H54 (cell line): Measurements from ENCODE around the gene PRRC2A.
A peak's percentile ranks its signal among the peaks of the same experiment; 100 is the strongest.

Experiments used
- DNase-seq: peaks from one replicate; pipeline ENCODE4 v3.0.0; 2011; ENCODE audit warnings: low spot score, mixed read lengths; ENCODE audit not compliant: insufficient read length
- FAIRE-seq: peaks from 3 replicates; lab custom pipeline; 2011; peaks lifted over from hg19 to GRCh38; lab: Jason Lieb, UNC
- POLR2A ChIP-seq: IDR thresholded peaks from 2 replicates; pipeline ENCODE4 v1.6.1; 2011; ENCODE audit warnings: low read depth, mild to moderate bottlenecking, low read length

The PRRC2A gene

GRCh38 chr6:31620586-31621319, at the start of gene PRRC2A:
Gene PRRC2A (plus strand): TSS chr6:31620715. CDS start chr6:31622790, 2,075 bp downstream.
- TF ChIP-seq POLR2A, result peak; percentile 70
- DNase-seq, result peak; percentile 81
- no peak for FAIRE-seq

- FAIRE-seq (no peak), DNase-seq (no peak)
- TF ChIP-seq POLR2A, result no peak
These were observed 48.2 kb upstream of the PRRC2A start, which contains the start of gene LTA for GRCh38 chr6:31572041-31572911. Gene LTA (plus strand): TSS chr6:31572289. CDS start chr6:31572743, 454 bp downstream.

GRCh38 chr6:31573239-31574105, 47.0 kb upstream of the PRRC2A start:
- FAIRE-seq, result no peak
- no peak for TF ChIP-seq POLR2A
- no peak for DNase-seq

- no peak for TF ChIP-seq POLR2A
- FAIRE-seq, result no peak
- no peak for DNase-seq
These were observed 46.1 kb upstream of the PRRC2A start for GRCh38 chr6:31574106-31575061.

- FAIRE-seq, result no peak
- no peak for TF ChIP-seq POLR2A
- DNase-seq, result no peak
These were observed 45.1 kb upstream of the PRRC2A start, which contains the start of gene TNF for GRCh38 chr6:31575335-31575901. Gene TNF (plus strand): TSS chr6:31575565. CDS start chr6:31575742, 177 bp downstream.

- no peak for TF ChIP-seq POLR2A
- FAIRE-seq, result no peak
- no peak for DNase-seq
These were observed 44.4 kb upstream of the PRRC2A start for GRCh38 chr6:31575952-31576685.

- no peak for TF ChIP-seq POLR2A
- DNase-seq (no peak), FAIRE-seq (no peak)
These were observed 43.5 kb upstream of the PRRC2A start for GRCh38 chr6:31576897-31577578.

- FAIRE-seq (no peak), DNase-seq (no peak)
- TF ChIP-seq POLR2A, result no peak
These were observed 42.9 kb upstream of the PRRC2A start for GRCh38 chr6:31577579-31577966.

- DNase-seq (no peak), FAIRE-seq (no peak)
- no peak for TF ChIP-seq POLR2A
These were observed 42.1 kb upstream of the PRRC2A start for GRCh38 chr6:31578184-31579118.

- FAIRE-seq (no peak), DNase-seq (no peak)
- no peak for TF ChIP-seq POLR2A
These were observed 41.4 kb upstream of the PRRC2A start for GRCh38 chr6:31579119-31579505.
